ENCODE results near the gene CD36.

CD36 gene

GRCh38 chr7:80593869-80594586 lies 44.4 kb upstream of the CD36 start:
- no peak overlapping the region for H3K4me3 ChIP-seq (ENCODE audit: low read length)
- DNase-seq: no peak
- H3K9me3 ChIP-seq (replicated peaks; ENCODE audit: insufficient read depth, low read length): no peaks in the 10 kb centered on the region
- no peak overlapping the region for H3K27ac ChIP-seq (ENCODE audit: low read length)
- H3K27me3 ChIP-seq (replicated peaks; ENCODE audit: insufficient read depth, low read length): no peaks in the 10 kb centered on the region
- H3F3A ChIP-seq (ENCODE audit: insufficient read depth, low read length): no peaks in the 10 kb centered on the region
- no peaks in the 10 kb centered on the region for H3K79me2 ChIP-seq (ENCODE audit: low read length)
- no peaks in the 10 kb centered on the region for H3K36me3 ChIP-seq (replicated peaks; ENCODE audit: insufficient read depth, low read length)
- H3K4me2 ChIP-seq (ENCODE audit: low read depth, low read length): no peak overlapping the region
- no peak overlapping the region for H3K9ac ChIP-seq (ENCODE audit: low read length)
- no peaks in the 10 kb centered on the region for H3K9me2 ChIP-seq (replicated peaks; ENCODE audit: insufficient read depth, low read length)
- H3K4me1 ChIP-seq (ENCODE audit: low read length): no peaks in the 10 kb centered on the region
- no peak overlapping the region for H2AFZ ChIP-seq (ENCODE audit: low read length)
- TF ChIP-seq CTCF (IDR thresholded peaks at IDR 0.05; ENCODE audit: low read length) (no peak), EZH2 (optimal IDR thresholded peaks at IDR 0.05; ENCODE audit: low read depth, low read length) (no peak), EZH2phosphoT487 (IDR thresholded peaks at IDR 0.05; ENCODE audit: low read length) (no peak)
- H4K20me1 ChIP-seq (ENCODE audit: insufficient read depth, low read length): no peaks in the 10 kb centered on the region

DNA sequence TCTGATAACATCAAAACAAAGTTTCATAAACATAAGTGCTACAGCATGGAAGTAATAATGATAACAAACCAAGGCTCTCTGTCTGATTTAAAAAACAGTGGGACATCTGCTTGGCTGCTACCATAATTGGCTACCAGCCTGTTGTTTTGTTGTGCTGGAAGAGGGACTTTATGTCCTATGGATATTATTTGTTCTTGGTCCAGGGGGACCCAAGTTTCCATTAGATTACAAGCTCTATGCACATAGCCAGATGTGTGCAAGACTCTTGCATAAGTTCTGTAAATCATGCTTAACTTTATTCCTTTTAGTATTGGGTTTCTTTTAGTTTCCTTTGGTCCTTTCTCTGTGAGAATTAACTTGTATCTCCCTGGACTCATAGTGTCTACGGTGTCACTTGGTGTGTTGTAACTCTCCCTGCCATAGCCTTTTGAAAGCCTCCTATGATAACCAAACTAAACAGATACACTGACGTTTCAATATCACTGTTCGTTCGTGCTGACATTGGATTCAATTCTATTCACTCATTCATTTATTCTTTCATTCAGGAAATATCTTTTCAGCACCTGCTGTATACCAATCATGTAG lies 41.4 kb upstream of the CD36 start:
- Histone ChIP-seq H2AFZ (ENCODE audit: low read length) (no peak overlapping the region), H4K20me1 (ENCODE audit: insufficient read depth, low read length) (no peaks in the 10 kb centered on the region), H3K9me3 (replicated peaks; ENCODE audit: insufficient read depth, low read length) (no peaks in the 10 kb centered on the region), H3K79me2 (ENCODE audit: low read length) (no peaks in the 10 kb centered on the region), H3K27me3 (replicated peaks; ENCODE audit: insufficient read depth, low read length) (no peaks in the 10 kb centered on the region), H3K9me2 (replicated peaks; ENCODE audit: insufficient read depth, low read length) (no peaks in the 10 kb centered on the region), H3K4me2 (ENCODE audit: low read depth, low read length) (no peak overlapping the region), H3F3A (ENCODE audit: insufficient read depth, low read length) (no peaks in the 10 kb centered on the region), H3K9ac (ENCODE audit: low read length) (no peak overlapping the region), H3K36me3 (replicated peaks; ENCODE audit: insufficient read depth, low read length) (no peaks in the 10 kb centered on the region), H3K27ac (ENCODE audit: low read length) (no peak overlapping the region), H3K4me1 (ENCODE audit: low read length) (no peaks in the 10 kb centered on the region), H3K4me3 (ENCODE audit: low read length) (no peak overlapping the region)
- DNase-seq: no peak
- TF ChIP-seq CTCF (IDR thresholded peaks at IDR 0.05; ENCODE audit: low read length) (no peak), EZH2 (optimal IDR thresholded peaks at IDR 0.05; ENCODE audit: low read depth, low read length) (no peak), EZH2phosphoT487 (IDR thresholded peaks at IDR 0.05; ENCODE audit: low read length) (no peak)

- H3K4me1 ChIP-seq (ENCODE audit: low read length): no peaks in the 10 kb centered on the region
- H3K27ac ChIP-seq (ENCODE audit: low read length): no peak overlapping the region
- no peak overlapping the region for H3K4me3 ChIP-seq (ENCODE audit: low read length)
- no peaks in the 10 kb centered on the region for H3K79me2 ChIP-seq (ENCODE audit: low read length)
- no peak overlapping the region for H2AFZ ChIP-seq (ENCODE audit: low read length)
- DNase-seq: no peak
- H3K36me3 ChIP-seq (replicated peaks; ENCODE audit: insufficient read depth, low read length): no peaks in the 10 kb centered on the region
- no peak overlapping the region for H3K4me2 ChIP-seq (ENCODE audit: low read depth, low read length)
- no peaks in the 10 kb centered on the region for H3F3A ChIP-seq (ENCODE audit: insufficient read depth, low read length)
- H3K9ac ChIP-seq (ENCODE audit: low read length): no peak overlapping the region
- H3K9me3 ChIP-seq (replicated peaks; ENCODE audit: insufficient read depth, low read length): no peaks in the 10 kb centered on the region
- H4K20me1 ChIP-seq (ENCODE audit: insufficient read depth, low read length): no peaks in the 10 kb centered on the region
- H3K27me3 ChIP-seq (replicated peaks; ENCODE audit: insufficient read depth, low read length): no peaks in the 10 kb centered on the region
- no peak for TF ChIP-seq CTCF (IDR thresholded peaks at IDR 0.05; ENCODE audit: low read length)
- no peaks in the 10 kb centered on the region for H3K9me2 ChIP-seq (replicated peaks; ENCODE audit: insufficient read depth, low read length)
Measured at GRCh38 chr7:80597875-80598274, 40.6 kb upstream of the CD36 start.

Data from MM.1S (cell line).